GM18870 (cell line): ENCODE data around the gene PSMA2.

Experiments used
- ATAC-seq: cut with Tn5 transposase; IDR thresholded peaks from one replicate; pipeline ENCODE4 v1.9.1; 2021; ENCODE audit warnings: moderate library complexity; ENCODE audit not compliant: unreplicated experiment

The PSMA2 gene

GRCh38 chr7:42940985-42941847, 9.2 kb upstream of the PSMA2 start:
- ATAC-seq, result peak; percentile 64

- no peak for ATAC-seq
Measured at GRCh38 chr7:42939457-42940240, 7.7 kb upstream of the PSMA2 start.

- ATAC-seq, result no peak
Measured at GRCh38 chr7:42935861-42936260, 3.9 kb upstream of the PSMA2 start.

GRCh38 chr7:42934291-42934690, 2.3 kb upstream of the PSMA2 start:
- ATAC-seq, result no peak

- ATAC-seq, result no peak
Measured at GRCh38 chr7:42932811-42933591, 1.0 kb upstream of the PSMA2 start.

- ATAC-seq, result no peak
Measured at GRCh38 chr7:42931447-42931833, 534 bp downstream of the PSMA2 start.

- ATAC-seq, result no peak
Measured at GRCh38 chr7:42930889-42931288, 1.1 kb downstream of the PSMA2 start.

GRCh38 chr7:42929449-42929848, 2.5 kb downstream of the PSMA2 start:
- ATAC-seq, result no peak

GRCh38 chr7:42928754-42929153, 3.2 kb downstream of the PSMA2 start:
- ATAC-seq, result no peak

GRCh38 chr7:42926204-42926603, 5.8 kb downstream of the PSMA2 start:
- ATAC-seq, result no peak

- ATAC-seq, result no peak
Measured at GRCh38 chr7:42925630-42926029, 6.3 kb downstream of the PSMA2 start.

GRCh38 chr7:42924223-42924838, 7.6 kb downstream of the PSMA2 start:
- ATAC-seq, result no peak

- no peak for ATAC-seq
Measured at GRCh38 chr7:42922017-42922753, 9.8 kb downstream of the PSMA2 start.

GRCh38 chr7:42915356-42915755, 16.6 kb downstream of the PSMA2 start:
- no peak for ATAC-seq

- no peak for ATAC-seq
Measured at GRCh38 chr7:42914421-42915045, 17.4 kb downstream of the PSMA2 start.

GRCh38 chr7:42914009-42914408, 18.0 kb downstream of the PSMA2 start:
- no peak for ATAC-seq

- ATAC-seq, result no peak
Measured at GRCh38 chr7:42913591-42913990, 18.4 kb downstream of the PSMA2 start.

- ATAC-seq, result peak; percentile 74
Measured at GRCh38 chr7:42911454-42912447, 20.2 kb downstream of the PSMA2 start, which contains the start of gene C7orf25. C7orf25 (minus strand) TSS chr7:42912070; CDS start chr7:42910900, 1,170 bp downstream.
